GM12864 (cell line): ENCODE data around the gene STPG1.

Source experiments
- DNase-seq: peaks from one replicate; pipeline ENCODE4 v3.0.0-alpha.2; 2011; ENCODE audit warnings: low read depth
- H3K4me3 ChIP-seq: 2 replicates; pipeline ENCODE4 v1.5.1; 2011; ENCODE audit warnings: mild to moderate bottlenecking, low read depth, low read length, control low read depth
- TF ChIP-seq, protein P1 (sequence below): IDR thresholded peaks from 2 replicates; pipeline ENCODE4 v1.5.1; 2011; ENCODE audit warnings: low read depth, mild to moderate bottlenecking, moderate library complexity, low read length, control low read depth, inconsistent platforms; ENCODE audit errors: missing control alignments

The STPG1 gene

GRCh38 chr1:24363994-24364393, 49.6 kb downstream of the STPG1 start:
- no peak overlapping the region for H3K4me3 ChIP-seq
- no peak for DNase-seq
- TF ChIP-seq, protein P1, sequence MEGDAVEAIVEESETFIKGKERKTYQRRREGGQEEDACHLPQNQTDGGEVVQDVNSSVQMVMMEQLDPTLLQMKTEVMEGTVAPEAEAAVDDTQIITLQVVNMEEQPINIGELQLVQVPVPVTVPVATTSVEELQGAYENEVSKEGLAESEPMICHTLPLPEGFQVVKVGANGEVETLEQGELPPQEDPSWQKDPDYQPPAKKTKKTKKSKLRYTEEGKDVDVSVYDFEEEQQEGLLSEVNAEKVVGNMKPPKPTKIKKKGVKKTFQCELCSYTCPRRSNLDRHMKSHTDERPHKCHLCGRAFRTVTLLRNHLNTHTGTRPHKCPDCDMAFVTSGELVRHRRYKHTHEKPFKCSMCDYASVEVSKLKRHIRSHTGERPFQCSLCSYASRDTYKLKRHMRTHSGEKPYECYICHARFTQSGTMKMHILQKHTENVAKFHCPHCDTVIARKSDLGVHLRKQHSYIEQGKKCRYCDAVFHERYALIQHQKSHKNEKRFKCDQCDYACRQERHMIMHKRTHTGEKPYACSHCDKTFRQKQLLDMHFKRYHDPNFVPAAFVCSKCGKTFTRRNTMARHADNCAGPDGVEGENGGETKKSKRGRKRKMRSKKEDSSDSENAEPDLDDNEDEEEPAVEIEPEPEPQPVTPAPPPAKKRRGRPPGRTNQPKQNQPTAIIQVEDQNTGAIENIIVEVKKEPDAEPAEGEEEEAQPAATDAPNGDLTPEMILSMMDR: no peak

GRCh38 chr1:24362982-24363614, 50.5 kb downstream of the STPG1 start:
- DNase-seq: no peak
- TF ChIP-seq, protein P1: no peak
- H3K4me3 ChIP-seq: no peak overlapping the region

GRCh38 chr1:24362396-24362795, 51.2 kb downstream of the STPG1 start:
- TF ChIP-seq, protein P1: no peak
- no peak overlapping the region for H3K4me3 ChIP-seq
- no peak for DNase-seq

GRCh38 chr1:24361811-24362210, 51.8 kb downstream of the STPG1 start:
- no peak for DNase-seq
- TF ChIP-seq, protein P1: no peak
- H3K4me3 ChIP-seq: no peak overlapping the region

DNA sequence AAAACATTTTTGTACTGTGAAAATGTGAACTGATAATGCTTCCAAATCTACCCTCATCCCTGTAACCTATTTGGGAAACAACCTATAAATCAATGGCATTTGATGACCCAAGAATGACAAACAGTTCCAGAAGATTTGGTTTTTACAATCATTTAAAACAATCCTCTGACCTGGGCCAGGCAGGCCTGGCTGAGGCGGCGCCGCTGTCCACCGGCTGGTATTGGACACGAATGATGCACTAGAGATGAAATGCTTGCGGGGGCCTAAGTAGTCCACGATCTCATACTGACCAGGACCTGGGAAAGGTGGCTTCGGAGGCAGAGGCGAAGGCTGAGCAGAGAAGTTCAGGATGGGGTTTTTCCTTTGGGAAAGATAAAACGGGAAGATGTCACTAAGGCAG, 52.9 kb downstream of the STPG1 start:
- no peak for DNase-seq
- TF ChIP-seq, protein P1: no peak
- H3K4me3 ChIP-seq: no peak overlapping the region

- H3K4me3 ChIP-seq: no peak overlapping the region
- no peak for DNase-seq
- TF ChIP-seq, protein P1: no peak
These were observed 56.5 kb downstream of the STPG1 start for GRCh38 chr1:24357038-24357437.

- no peak overlapping the region for H3K4me3 ChIP-seq
- TF ChIP-seq, protein P1: no peak
- DNase-seq: no peak
These were observed 58.1 kb downstream of the STPG1 start for GRCh38 chr1:24355466-24355865.
